Activated naive CD4-positive, alpha-beta T cell treated with anti-CD3 and anti-CD28 coated beads, Interleukin-2, amount 10 ng/mL, durations not matched to agents 7 days and 5 days (primary cell): Measurements from ENCODE around the gene NELL2.

Source experiments
- CTCF ChIA-PET: fragments of 350-600 bp; sonication (Branson Sonifier 250); formaldehyde crosslinking; loops from one replicate; lab custom pipeline; 2021; ENCODE audit warnings: antibody characterized with exemption; lab: Charles Lee
- DNase-seq: peaks from one replicate; pipeline ENCODE4 v3.0.0-alpha.2; 2020
- H3K27ac Mint-ChIP-seq: one replicate; pipeline ENCODE4 v1.8.0; 2021; ENCODE audit warnings: mild to moderate bottlenecking, moderate library complexity, mixed read lengths
- H3K27me3 Mint-ChIP-seq: one replicate; pipeline ENCODE4 v1.8.0; 2021; ENCODE audit warnings: mild to moderate bottlenecking, mixed read lengths
- H3K36me3 Mint-ChIP-seq: one replicate; pipeline ENCODE4 v1.8.0; 2021; ENCODE audit warnings: mixed read lengths
- H3K4me1 Mint-ChIP-seq: one replicate; pipeline ENCODE4 v1.8.0; 2021; ENCODE audit warnings: mixed read lengths
- H3K4me3 Mint-ChIP-seq: one replicate; pipeline ENCODE4 v1.8.0; 2021; ENCODE audit warnings: mild to moderate bottlenecking, moderate library complexity, mixed read lengths
- H3K9me3 Mint-ChIP-seq: one replicate; pipeline ENCODE4 v1.8.0; 2021; ENCODE audit warnings: mixed read lengths

NELL2 gene

DNA sequence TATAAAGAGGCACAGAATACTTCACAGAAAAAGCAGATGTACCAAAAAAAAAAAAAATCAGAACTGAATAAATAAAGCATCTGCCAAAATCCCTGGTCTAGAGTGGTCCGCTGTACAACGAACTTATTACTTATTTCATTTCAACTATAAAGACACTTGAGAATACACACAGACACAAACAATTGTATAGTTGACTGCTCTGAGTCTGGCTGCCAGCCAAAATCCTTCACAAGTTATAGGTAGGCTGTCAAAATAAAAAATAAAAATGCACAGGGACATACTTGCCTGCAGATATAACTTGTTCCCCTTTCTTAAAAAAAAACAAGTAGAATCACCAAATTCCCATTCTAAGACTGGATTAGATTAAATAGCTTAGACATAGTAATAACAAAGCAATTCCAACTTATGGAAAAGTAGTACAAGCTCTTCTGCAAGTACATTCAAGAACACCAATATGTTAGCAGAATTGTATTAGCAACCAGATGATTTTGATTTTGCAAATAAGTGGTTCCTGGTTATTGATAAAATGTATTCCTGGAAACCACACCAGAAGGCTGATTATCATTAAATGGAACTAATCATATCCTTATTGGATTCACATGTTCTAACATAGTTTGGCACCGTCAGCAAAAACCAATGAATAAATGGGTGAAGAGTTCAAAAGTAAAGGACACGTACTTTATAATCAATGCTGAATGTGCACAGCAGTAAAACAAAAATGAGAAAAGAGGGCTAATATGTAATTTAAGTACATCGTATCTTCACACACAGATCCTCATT lies 248.5 kb downstream of the NELL2 start:
- CTCF ChIA-PET: no interaction called here
- H3K4me1 Mint-ChIP-seq: no peaks in the 10 kb centered on the region
- H3K27me3 Mint-ChIP-seq: no peaks in the 10 kb centered on the region
- H3K4me3 Mint-ChIP-seq: no peak overlapping the region
- H3K27ac Mint-ChIP-seq: no peak overlapping the region
- no peak for DNase-seq
- H3K9me3 Mint-ChIP-seq: no peaks in the 10 kb centered on the region
- H3K36me3 Mint-ChIP-seq: no peaks in the 10 kb centered on the region

DNA sequence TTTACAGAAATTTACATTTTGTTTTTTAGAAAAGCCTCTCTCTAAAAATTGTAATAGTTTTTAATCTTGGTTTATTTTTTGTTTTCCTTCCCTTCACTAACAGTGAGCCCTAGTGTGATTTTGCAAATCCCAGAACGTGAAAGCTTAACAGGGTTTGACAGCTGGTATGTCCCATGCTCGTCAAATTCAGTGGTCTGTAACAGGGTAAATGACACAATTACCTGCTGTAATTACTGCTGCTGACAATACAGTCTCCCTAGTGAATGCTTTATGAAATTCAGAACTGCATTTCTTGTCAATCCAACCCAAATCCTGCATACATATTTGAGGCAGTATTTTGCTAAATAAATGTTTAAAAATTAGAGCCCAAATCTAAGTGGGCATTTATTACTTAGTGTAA lies 249.2 kb downstream of the NELL2 start:
- H3K9me3 Mint-ChIP-seq: no peaks in the 10 kb centered on the region
- no peak overlapping the region for H3K27ac Mint-ChIP-seq
- CTCF ChIA-PET: no interaction called here
- H3K4me3 Mint-ChIP-seq: no peak overlapping the region
- H3K4me1 Mint-ChIP-seq: no peaks in the 10 kb centered on the region
- no peak for DNase-seq
- no peaks in the 10 kb centered on the region for H3K27me3 Mint-ChIP-seq
- H3K36me3 Mint-ChIP-seq: no peaks in the 10 kb centered on the region

DNA sequence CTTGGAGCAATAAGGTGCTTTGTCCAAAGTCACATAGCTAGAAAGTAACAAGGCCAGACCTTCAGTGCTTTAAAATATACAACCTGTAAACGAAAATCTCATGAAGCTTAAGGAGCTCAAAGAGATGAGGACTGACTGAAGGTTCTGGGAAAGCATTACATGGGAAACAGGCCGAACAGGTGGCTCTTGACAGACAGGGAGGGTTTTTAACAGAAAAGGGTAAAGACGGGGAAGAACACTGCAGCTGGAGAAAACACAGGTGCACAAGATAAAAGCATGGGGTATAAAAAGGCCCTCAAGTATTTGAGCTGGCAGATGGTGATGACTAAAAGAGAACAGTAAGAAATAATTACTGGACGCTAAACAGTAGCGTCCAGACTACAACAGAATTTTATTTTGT lies 257.2 kb downstream of the NELL2 start:
- Mint-ChIP-seq H3K4me1 (no peaks in the 10 kb centered on the region), H3K27me3 (no peaks in the 10 kb centered on the region), H3K36me3 (no peaks in the 10 kb centered on the region), H3K4me3 (no peak overlapping the region), H3K27ac (no peak overlapping the region), H3K9me3 (no peaks in the 10 kb centered on the region)
- DNase-seq: no peak
- CTCF ChIA-PET: no interaction called here

DNA sequence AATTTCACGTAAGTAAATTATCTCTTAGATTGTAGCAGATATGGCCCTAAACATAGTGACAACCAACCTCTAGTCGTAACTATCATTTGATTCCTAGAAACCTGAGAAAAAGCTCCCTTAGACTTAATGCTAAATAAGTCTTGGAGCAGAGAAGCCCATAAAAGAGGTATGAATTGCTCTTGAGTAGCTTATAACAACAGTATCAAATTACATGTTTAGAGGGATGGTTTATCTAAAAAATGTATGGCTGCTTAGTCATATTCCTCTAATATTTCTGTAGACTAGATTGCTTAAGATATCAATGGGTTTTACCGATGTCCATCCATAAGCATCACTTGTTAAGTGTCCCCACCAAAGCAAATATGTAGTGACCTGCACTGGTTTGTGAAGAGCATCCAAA lies 259.7 kb downstream of the NELL2 start:
- no peaks in the 10 kb centered on the region for H3K36me3 Mint-ChIP-seq
- H3K4me1 Mint-ChIP-seq: no peaks in the 10 kb centered on the region
- no peaks in the 10 kb centered on the region for H3K9me3 Mint-ChIP-seq
- no peaks in the 10 kb centered on the region for H3K27me3 Mint-ChIP-seq
- CTCF ChIA-PET: no interaction called here
- no peak for DNase-seq
- H3K27ac Mint-ChIP-seq: no peak overlapping the region
- no peak overlapping the region for H3K4me3 Mint-ChIP-seq

DNA sequence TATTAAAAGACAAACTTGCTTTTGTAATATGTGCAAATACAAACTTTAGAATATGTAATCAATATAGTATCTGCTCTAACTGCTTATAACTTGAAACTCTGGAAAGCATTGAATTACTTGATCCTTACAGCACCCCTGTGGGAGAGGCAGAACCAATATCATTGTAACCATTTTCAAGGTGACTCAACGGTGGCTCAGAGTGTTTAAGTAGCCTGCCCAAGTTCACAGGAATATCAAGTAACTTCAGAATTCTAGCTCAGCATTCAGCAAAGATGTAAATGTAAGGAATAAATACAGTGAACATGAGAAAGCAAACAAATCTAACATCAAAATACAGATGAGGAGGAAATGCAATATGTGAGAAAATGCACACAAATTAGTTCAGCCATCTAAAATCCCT lies 264.6 kb downstream of the NELL2 start:
- H3K27ac Mint-ChIP-seq: no peak overlapping the region
- no peaks in the 10 kb centered on the region for H3K9me3 Mint-ChIP-seq
- no peak for DNase-seq
- CTCF ChIA-PET: no interaction called here
- no peaks in the 10 kb centered on the region for H3K27me3 Mint-ChIP-seq
- H3K4me1 Mint-ChIP-seq: no peaks in the 10 kb centered on the region
- no peak overlapping the region for H3K4me3 Mint-ChIP-seq
- peaks cover 17% of the 10 kb centered on the region for H3K36me3 Mint-ChIP-seq

DNA sequence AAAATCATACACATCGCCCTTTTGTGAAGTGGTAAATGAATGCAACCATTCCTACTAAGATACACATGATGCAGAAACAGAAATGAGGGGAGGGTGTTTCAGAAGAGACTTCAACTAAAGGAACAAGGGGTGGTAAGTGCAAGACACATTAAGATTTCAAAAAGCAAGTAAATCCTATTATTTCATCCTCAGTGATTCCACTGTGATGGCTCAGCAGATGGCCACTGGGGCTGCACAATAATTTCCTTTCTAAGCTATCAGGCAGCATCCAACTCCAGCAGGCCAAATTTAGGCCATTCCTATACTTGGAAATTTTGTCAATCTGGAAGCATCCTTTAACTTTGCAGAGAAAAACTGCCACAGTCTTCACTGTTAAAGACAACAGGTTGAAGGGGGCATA lies 272.4 kb downstream of the NELL2 start:
- H3K27me3 Mint-ChIP-seq: no peaks in the 10 kb centered on the region
- no peak overlapping the region for H3K27ac Mint-ChIP-seq
- no peak overlapping the region for H3K4me3 Mint-ChIP-seq
- peaks cover 17% of the 10 kb centered on the region for H3K36me3 Mint-ChIP-seq
- no peaks in the 10 kb centered on the region for H3K4me1 Mint-ChIP-seq
- DNase-seq: no peak
- CTCF ChIA-PET: no interaction called here
- no peaks in the 10 kb centered on the region for H3K9me3 Mint-ChIP-seq

DNA sequence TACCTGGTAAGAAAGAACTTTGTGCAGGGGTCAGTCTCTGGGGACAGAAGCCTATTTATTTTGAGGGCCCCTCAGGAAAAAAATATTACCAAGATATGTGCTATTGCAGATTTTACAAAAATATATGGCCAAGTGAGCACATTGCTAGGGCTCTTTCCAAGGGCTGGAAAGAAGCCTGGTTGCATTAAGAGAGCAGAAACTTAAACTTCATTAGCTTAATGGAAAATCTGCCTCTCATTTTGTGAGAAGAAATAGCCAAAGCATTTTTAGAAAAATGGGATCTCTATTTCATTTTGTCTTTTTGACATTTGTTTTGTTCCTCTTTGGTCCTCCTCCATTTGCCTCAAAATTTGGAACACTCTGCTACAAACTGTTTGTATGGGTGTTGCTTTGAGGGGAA lies 283.5 kb downstream of the NELL2 start:
- no peak overlapping the region for H3K4me3 Mint-ChIP-seq
- DNase-seq: no peak
- H3K27me3 Mint-ChIP-seq: no peaks in the 10 kb centered on the region
- CTCF ChIA-PET: no interaction called here
- H3K4me1 Mint-ChIP-seq: no peaks in the 10 kb centered on the region
- H3K36me3 Mint-ChIP-seq: peaks cover 2% of the 10 kb centered on the region
- no peak overlapping the region for H3K27ac Mint-ChIP-seq
- no peaks in the 10 kb centered on the region for H3K9me3 Mint-ChIP-seq

DNA sequence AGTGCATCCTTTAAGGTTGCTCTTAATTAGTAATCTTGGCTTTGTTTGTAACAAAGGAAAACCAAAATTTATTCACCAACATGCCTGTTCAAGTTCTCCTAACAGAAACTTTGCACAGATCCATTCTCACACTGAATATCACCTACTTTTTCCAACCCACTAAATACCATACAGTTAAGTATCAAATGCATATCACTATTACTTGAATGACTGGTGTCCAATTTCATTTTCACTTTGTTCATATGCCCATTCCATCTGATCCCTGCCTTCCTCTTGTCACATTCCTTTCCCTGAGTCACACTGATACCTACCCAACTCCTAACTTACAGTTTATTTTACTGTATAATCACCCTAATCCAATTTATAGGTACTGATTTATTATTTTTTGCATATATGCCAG lies 286.4 kb downstream of the NELL2 start:
- Mint-ChIP-seq H3K27me3 (no peaks in the 10 kb centered on the region), H3K36me3 (peaks cover 2% of the 10 kb centered on the region), H3K4me3 (no peak overlapping the region), H3K4me1 (no peaks in the 10 kb centered on the region), H3K9me3 (no peaks in the 10 kb centered on the region), H3K27ac (no peak overlapping the region)
- no peak for DNase-seq
- CTCF ChIA-PET: no interaction called here

DNA sequence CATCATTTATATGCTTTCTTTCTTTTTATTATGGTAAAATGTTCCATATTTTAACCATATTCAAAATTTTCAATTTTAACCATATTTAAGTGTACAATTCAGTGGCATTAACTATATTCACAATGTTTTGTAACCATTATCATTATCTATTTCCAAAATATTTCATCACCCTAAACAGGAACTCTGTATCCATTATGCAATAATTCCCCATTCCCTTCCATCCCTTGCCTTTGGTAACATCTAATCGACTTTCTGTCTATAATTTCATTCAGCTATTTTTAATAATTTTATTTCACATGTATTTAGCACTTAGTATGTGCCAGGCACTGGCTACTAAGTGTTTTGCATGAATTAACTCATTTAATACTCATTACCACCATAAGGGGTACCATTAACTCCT lies 287.5 kb downstream of the NELL2 start:
- H3K4me3 Mint-ChIP-seq: no peak overlapping the region
- no peaks in the 10 kb centered on the region for H3K9me3 Mint-ChIP-seq
- DNase-seq: no peak
- no peak overlapping the region for H3K27ac Mint-ChIP-seq
- CTCF ChIA-PET: no interaction called here
- H3K27me3 Mint-ChIP-seq: no peaks in the 10 kb centered on the region
- no peaks in the 10 kb centered on the region for H3K4me1 Mint-ChIP-seq
- peaks cover 2% of the 10 kb centered on the region for H3K36me3 Mint-ChIP-seq

DNA sequence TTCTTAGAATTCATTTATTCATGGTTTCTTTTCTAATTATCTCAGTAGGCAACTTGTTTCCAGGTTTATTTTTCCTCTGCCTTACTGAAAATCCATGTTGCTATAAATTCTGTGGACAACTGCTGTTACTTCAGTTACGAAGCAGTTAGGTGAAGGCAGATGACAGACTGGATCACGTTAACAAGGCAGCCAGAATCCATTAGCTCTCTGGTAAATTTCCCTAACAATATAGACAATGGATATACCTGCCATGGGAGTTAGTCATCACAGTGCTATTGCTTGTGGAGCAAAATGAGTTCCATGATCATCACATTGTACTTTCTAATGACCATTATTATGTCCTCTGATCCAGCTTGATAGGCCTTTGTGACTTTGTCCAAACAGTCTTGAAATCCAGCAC lies 291.5 kb downstream of the NELL2 start:
- DNase-seq: no peak
- peaks cover 2% of the 10 kb centered on the region for H3K36me3 Mint-ChIP-seq
- no peak overlapping the region for H3K27ac Mint-ChIP-seq
- H3K4me1 Mint-ChIP-seq: no peaks in the 10 kb centered on the region
- H3K27me3 Mint-ChIP-seq: no peaks in the 10 kb centered on the region
- H3K9me3 Mint-ChIP-seq: no peaks in the 10 kb centered on the region
- CTCF ChIA-PET: no interaction called here
- no peak overlapping the region for H3K4me3 Mint-ChIP-seq

DNA sequence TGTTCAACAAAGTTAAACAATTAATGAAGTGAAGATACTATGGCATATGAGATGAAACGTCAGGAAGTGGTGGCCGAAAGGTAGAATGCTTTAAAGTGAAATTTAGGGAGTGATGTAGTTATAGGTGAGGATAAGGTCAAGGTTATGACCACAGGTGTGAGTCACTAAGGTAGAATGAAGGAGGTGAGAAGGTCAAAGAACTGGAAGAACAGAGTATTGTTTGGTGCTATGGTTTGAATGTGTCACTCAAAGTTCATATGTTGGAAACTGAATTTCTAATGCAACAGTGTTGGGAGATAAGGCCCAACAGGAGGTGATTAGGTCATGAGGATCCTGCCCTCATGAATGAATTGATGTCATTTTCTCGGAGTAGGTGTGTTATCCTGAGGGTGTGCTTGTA lies 293.6 kb downstream of the NELL2 start:
- H3K9me3 Mint-ChIP-seq: no peaks in the 10 kb centered on the region

DNA sequence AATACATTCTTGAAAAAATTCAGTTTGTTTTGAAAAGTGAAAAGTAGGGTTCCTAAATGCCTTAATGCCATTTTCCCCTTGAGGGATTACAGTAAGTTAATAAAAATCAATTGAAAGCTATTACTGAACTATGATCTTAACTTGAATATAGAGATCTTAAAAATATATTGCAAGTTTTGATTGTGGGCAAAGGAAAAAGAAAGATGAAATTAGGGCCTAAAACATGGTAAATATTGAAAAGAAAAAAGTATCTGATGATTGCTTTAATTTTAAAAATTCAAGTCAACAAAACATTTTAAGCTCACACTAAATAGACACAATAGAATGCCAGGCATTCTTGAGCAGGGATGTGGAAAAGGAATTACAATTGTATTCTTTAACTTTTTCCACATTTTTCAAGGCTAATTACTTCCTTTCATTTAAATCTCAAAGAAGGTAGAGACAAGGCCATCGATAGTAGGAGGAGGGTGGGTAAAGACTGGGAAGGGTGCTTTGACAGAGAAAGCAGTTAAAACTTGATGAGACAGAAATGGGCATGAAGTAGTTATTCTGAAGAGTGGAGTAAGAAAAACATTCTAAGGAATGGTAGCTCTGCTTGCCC lies 294.4 kb downstream of the NELL2 start:
- CTCF ChIA-PET: no interaction called here
- Mint-ChIP-seq H3K27ac (no peak overlapping the region), H3K4me3 (no peak overlapping the region), H3K36me3 (peaks cover 6% of the 10 kb centered on the region), H3K4me1 (no peaks in the 10 kb centered on the region), H3K27me3 (no peaks in the 10 kb centered on the region), H3K9me3 (no peaks in the 10 kb centered on the region)
- DNase-seq: no peak

More for the DNA sequence above, 293.6 kb downstream of the NELL2 start:
- Mint-ChIP-seq H3K36me3 (peaks cover 6% of the 10 kb centered on the region), H3K4me3 (no peak overlapping the region), H3K4me1 (no peaks in the 10 kb centered on the region), H3K27me3 (no peaks in the 10 kb centered on the region), H3K27ac (no peak overlapping the region)
- no peak for DNase-seq
- CTCF ChIA-PET: no interaction called here

DNA sequence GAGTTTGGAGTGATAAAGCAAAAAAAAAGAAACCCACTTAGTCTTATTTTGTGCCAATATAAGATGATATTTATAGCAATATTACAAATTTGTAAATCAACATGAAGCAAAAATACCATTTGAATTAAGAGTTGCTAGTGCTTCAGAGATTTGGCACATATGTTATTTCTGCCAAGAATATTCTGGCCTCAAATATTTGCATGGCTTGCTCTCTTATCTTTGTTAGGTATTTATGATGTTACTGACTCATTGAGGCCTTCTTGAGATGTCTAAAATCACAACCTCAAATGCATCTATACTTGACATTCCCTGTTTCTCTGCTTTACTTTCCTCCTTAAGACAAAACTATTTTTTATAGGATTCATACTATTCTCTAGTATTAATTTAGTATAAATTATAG lies 301.5 kb downstream of the NELL2 start:
- H3K36me3 Mint-ChIP-seq: peaks cover 4% of the 10 kb centered on the region

DNA sequence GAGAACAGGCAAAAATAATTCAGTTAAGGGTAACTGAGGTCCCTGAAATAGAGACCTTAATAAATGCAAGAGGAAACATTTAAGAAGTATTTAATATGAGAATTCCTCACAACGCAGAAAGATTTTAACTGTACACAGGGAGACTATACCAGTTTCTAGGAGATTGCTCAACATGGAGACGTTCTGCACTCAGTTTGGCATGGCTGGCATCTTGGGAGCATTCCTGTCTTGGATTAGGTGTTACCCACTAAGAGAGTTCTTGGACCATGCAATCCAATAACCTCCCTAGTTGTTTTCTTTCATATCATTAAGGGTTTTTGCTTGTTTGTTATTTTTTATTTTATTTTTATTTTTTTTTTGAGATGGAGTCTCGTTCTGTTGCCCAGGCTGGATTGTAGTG lies 302.4 kb downstream of the NELL2 start:
- Mint-ChIP-seq H3K36me3 (peaks cover 4% of the 10 kb centered on the region), H3K4me3 (no peak overlapping the region), H3K27ac (no peak overlapping the region), H3K9me3 (no peaks in the 10 kb centered on the region), H3K4me1 (no peaks in the 10 kb centered on the region), H3K27me3 (no peaks in the 10 kb centered on the region)
- CTCF ChIA-PET: no interaction called here
- no peak for DNase-seq

More for the DNA sequence above, 301.5 kb downstream of the NELL2 start:
- Mint-ChIP-seq H3K27me3 (no peaks in the 10 kb centered on the region), H3K4me3 (no peak overlapping the region), H3K9me3 (no peaks in the 10 kb centered on the region), H3K27ac (no peak overlapping the region), H3K4me1 (no peaks in the 10 kb centered on the region)
- DNase-seq: no peak
- CTCF ChIA-PET: no interaction called here

DNA sequence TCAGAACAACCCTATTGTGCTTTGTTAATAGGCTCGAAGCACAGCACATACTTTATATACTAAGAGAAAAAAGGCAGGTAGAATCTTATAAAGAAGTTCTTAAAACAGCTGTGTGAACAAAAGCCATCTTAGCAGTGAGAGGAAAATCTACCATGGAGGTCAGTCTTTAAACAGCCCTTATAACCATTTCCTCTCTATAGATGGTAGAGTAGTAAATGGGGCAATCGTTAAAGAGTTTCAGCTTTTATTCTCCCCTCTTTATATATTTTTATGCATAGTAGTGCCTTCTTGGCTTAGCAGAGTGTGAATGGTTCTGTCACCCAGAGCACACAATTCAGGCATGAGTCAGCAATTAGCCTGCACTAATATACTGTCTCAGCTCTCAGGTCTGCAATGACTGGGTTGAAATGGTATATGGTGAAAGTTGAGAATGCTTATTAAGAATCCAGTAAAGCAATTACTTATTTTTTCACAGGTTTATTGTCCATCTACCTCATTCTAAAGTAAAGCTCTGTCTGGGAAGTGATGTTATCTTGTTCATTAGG lies 305.0 kb downstream of the NELL2 start:
- H3K27me3 Mint-ChIP-seq: no peaks in the 10 kb centered on the region
- H3K4me1 Mint-ChIP-seq: no peaks in the 10 kb centered on the region
- no peaks in the 10 kb centered on the region for H3K9me3 Mint-ChIP-seq
- no peaks in the 10 kb centered on the region for H3K36me3 Mint-ChIP-seq
- no peak overlapping the region for H3K27ac Mint-ChIP-seq
- CTCF ChIA-PET: no interaction called here
- H3K4me3 Mint-ChIP-seq: no peak overlapping the region
- no peak for DNase-seq
